ENCODE measurements around the gene MTX2. TPM values are rescaled to one million over a fixed set of nuclear protein-coding genes. Genes with fewer than 3 reads are reported as not detected.
"Not testable (repeated sequence)": the region's sequence is repeated elsewhere in the genome, so short reads cannot be mapped to it uniquely, and the experiment has no call there.

MTX2 gene
- total RNA-seq, 1 experiment from 2014 or later: 59.6 TPM

DNA sequence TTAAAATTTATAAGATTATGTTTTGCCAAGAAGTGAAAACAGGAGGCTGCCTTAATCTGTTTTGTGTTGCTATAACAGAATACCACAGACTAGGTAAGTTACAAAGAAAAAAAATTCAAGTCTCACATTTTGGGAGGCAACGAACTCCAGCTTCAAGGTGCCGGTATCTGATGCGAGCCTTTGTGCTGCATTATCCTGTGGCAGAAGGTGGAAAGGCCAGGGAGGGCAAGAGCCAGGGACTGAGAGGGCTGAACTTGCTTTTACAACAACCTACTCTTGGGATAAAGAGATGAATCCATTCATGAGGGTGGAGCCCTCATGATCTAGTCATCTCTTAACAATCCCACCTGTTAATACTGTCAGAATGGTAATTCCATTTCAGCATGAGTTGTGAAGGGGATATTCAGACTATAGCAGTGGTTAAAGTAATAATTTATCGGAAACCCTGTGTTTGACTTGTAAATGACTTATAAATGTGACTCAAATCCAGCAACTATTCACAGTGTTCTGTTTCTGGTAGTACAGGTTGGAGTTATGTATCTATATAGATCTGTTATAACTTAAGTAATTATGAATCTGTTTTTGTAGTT, 3.7 kb downstream of the MTX2 start:
- no peak for DNase-seq
- no peaks in the 10 kb centered on the region for H3K27me3 ChIP-seq (ENCODE audit: control insufficient read depth, insufficient read depth, low read length)
- H3K4me3 ChIP-seq (ENCODE audit: insufficient read depth, low read depth, low read length): no peak overlapping the region
- H3K36me3 ChIP-seq (replicated peaks; ENCODE audit: control insufficient read depth, insufficient read depth, low read length): no peaks in the 10 kb centered on the region

DNA sequence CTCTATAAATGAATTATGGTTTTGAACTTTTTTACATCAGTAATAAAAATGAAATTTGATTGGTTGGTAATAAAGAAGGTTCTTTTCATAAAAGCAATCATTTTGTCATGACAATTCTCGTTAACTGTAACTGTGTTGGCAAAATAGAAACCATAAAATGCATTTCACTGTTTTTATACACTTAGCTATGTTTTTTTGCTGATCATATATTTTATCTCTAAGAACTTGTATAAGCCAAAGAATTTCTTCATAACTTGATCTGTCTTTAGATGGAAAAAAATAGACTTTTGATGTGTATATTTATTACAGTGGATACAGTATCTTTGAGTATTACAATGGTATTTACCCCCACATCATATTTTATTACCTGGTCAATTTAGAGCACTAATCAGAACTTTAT, 9.7 kb downstream of the MTX2 start:
- no peak for DNase-seq
- no peaks in the 10 kb centered on the region for H3K36me3 ChIP-seq (replicated peaks; ENCODE audit: control insufficient read depth, insufficient read depth, low read length)
- H3K27me3 ChIP-seq (ENCODE audit: control insufficient read depth, insufficient read depth, low read length): no peaks in the 10 kb centered on the region
- no peak overlapping the region for H3K4me3 ChIP-seq (ENCODE audit: insufficient read depth, low read depth, low read length)

DNA sequence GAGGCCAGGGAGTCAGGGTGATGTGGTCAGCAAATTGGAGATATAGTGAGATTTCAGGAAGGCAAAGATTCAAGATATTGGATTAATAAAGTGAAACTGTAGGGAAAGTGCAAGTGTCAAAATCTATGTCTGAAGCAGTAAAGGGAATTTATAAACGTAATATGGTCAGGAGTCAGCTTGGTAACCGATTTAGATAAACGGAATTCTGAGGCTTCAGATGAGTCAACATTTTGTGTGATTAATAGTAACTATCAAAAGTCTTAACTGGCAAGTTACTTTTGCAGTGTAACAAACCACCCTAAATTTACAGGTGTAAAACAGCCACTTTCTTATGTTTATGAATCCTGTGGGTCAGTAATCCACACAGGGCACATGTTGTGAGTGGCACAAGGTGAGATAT, 10.9 kb downstream of the MTX2 start:
- DNase-seq: no peak
- no peaks in the 10 kb centered on the region for H3K27me3 ChIP-seq (ENCODE audit: control insufficient read depth, insufficient read depth, low read length)
- no peak overlapping the region for H3K4me3 ChIP-seq (ENCODE audit: insufficient read depth, low read depth, low read length)
- H3K36me3 ChIP-seq (replicated peaks; ENCODE audit: control insufficient read depth, insufficient read depth, low read length): no peaks in the 10 kb centered on the region

DNA sequence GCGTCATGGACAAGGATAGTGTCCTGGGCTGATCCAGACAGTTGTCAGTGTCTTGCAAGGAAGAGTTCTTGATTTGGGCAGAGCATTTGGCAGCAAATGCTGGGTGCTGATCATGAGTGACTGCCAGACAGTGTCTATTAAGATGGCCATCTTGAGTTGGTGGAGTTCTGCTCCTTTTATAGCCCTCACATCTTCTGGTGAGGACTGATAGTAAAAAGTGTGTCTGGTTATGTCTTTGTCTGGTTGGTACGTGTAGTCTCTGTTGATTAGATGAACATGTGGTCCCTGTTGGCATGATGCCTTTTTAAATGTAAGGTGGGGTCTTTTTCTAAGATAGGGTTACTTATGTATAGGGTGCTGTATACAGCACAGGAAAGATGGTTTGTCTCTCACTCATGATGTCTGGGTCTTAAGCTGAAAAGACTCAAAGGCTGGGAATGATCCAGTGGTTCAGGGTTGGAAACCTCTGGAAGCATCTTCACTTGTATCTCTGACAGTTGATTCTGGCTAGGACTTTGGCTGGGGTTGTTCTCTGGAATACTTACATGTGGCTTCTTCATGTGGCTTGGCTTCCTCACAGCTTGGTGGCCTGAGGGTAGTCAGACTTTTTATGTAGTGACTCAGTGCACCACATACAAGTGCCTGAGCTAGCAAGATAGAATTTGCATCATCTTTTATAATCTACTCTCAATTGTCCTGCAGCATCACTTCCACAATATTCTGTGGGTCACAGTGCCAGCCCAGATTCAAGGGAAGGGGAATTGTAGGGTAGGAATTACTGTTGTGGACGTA, 11.8 kb downstream of the MTX2 start:
- Histone ChIP-seq H3K27me3 (ENCODE audit: control insufficient read depth, insufficient read depth, low read length) (no peaks in the 10 kb centered on the region), H3K4me3 (ENCODE audit: insufficient read depth, low read depth, low read length) (no peak overlapping the region), H3K36me3 (replicated peaks; ENCODE audit: control insufficient read depth, insufficient read depth, low read length) (no peaks in the 10 kb centered on the region)
- DNase-seq: no peak

DNA sequence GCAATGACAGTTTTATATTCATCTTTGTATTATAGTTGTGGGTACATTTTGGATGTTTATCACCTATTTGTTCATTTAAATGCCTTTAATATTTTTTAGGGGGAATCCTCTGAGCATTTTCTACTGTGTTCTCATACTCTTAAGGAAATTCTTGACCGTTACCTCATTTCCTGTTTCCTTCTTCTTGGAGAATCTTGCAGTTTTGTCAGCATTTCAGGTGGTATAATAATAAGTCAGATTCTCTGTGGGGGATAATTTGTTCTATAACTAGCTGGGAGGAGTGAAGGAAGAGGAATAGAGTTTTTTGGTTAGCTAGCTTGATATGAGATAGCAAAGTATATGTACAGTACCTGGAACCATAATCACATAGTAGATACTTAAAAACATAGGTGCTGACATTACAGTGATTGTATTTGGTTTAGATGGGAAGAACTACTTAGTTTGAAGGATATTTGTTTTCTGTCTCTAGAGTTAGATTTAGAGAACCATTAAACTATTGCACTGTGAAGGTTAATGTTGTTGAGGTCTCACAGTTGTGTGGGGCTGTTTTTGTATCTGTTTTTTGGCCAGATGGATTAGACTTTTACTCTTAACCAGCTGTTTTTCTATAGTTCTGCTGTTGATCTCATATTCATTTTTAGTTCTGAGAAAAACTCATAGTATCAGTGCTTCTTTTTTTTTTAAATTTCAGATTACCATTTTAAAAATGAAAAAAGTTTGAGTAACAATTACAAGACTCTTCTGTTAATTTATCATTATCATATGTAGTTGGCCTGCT, 14.2 kb downstream of the MTX2 start:
- Histone ChIP-seq H3K4me3 (ENCODE audit: insufficient read depth, low read depth, low read length) (no peak overlapping the region), H3K27me3 (ENCODE audit: control insufficient read depth, insufficient read depth, low read length) (no peaks in the 10 kb centered on the region), H3K36me3 (replicated peaks; ENCODE audit: control insufficient read depth, insufficient read depth, low read length) (no peaks in the 10 kb centered on the region)
- DNase-seq: no peak

DNA sequence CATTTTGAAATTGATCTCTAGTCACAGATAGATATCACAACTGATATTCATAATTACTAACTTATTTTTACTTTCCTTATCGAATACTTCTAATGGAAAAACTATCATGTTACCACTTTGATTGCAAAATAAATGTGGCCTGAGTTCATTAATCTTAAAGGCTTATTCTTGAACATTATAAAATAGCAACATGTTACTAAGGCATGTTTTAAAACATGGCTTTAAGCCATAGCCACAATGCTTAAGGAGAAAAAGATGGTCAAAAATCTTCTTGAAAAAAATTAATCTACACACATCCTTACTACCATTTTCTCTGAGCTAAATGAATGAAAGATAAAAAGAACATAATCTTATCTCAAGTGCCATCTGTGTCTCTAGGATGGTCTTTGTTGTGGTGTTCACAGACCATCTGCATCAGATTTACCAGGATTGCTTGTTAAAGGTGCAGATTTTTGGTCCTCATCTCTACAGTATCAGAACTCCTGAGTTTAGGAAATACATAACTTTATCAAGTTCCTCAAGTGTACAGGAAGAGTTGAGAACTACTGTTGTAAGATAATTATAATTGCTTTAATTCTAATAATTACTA, 15.3 kb downstream of the MTX2 start:
- Histone ChIP-seq H3K4me3 (ENCODE audit: insufficient read depth, low read depth, low read length) (no peak overlapping the region), H3K27me3 (ENCODE audit: control insufficient read depth, insufficient read depth, low read length) (no peaks in the 10 kb centered on the region), H3K36me3 (replicated peaks; ENCODE audit: control insufficient read depth, insufficient read depth, low read length) (no peaks in the 10 kb centered on the region)
- no peak for DNase-seq

DNA sequence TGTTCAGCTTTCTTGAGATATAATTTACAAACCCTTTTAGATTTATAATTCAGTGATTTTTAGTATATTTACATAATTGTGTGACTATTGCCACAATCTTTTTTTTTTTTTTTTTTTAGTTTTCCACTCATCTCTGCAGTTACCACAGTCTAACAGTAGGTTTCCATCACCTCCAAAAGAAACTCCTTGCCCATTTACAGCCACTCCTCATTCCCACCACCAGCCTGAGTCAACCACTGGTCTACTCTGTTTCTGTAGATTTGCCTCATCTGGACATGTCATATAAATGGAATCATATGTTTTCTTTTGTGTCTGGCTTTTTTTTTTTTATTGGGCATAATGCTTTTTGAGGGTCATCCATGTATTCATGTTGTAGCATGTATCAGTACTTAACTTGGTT, 16.1 kb downstream of the MTX2 start:
- DNase-seq: no peak
- H3K36me3 ChIP-seq (replicated peaks; ENCODE audit: control insufficient read depth, insufficient read depth, low read length): no peaks in the 10 kb centered on the region
- no peak overlapping the region for H3K4me3 ChIP-seq (ENCODE audit: insufficient read depth, low read depth, low read length)
- no peaks in the 10 kb centered on the region for H3K27me3 ChIP-seq (ENCODE audit: control insufficient read depth, insufficient read depth, low read length)

DNA sequence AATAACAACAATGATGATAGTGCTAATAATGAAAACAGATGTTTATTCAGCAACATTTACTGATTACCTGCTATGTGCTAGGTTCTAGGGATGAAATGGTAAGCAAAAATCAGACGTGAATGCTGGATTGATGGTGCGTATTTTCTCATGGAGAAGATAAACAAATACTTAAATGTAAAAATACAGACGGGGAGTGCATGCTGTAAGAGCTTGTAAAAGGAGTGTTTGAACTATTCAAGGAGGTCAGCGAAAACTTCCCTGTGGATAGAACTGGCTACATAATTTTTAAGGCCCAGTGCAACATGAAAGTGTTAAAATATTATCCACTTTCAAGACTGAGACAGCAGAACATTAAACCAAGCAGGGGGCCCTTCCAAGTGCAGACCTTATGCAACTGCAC, 22.1 kb downstream of the MTX2 start:
- DNase-seq: no peak

DNA sequence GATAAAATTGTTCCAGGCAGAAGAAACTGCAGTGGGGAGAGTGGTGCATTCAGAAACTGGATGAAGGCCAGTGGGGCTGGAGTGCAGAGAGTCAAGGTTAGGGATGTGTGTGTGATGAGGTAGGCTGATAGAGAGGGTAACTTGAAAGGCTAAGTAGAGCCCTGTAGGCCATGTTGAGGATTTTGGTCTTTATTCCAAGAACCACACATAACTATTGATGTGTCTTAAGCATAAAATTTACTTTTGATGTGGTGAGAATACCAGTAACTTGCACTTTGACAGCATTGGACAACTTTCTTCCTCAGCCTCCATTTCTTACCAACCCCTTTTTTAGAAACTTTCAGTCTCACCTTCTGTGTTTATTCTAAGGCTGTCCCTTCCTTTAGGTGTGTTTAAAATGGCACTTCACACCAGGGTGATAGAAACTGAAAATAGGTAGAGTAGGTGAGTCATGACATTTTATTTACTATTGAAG, 22.6 kb downstream of the MTX2 start:
- no peaks in the 10 kb centered on the region for H3K36me3 ChIP-seq (replicated peaks; ENCODE audit: control insufficient read depth, insufficient read depth, low read length)
- no peaks in the 10 kb centered on the region for H3K27me3 ChIP-seq (ENCODE audit: control insufficient read depth, insufficient read depth, low read length)
- no peak for DNase-seq
- no peak overlapping the region for H3K4me3 ChIP-seq (ENCODE audit: insufficient read depth, low read depth, low read length)

More for the DNA sequence above, 22.1 kb downstream of the MTX2 start:
- Histone ChIP-seq H3K4me3 (ENCODE audit: insufficient read depth, low read depth, low read length) (no peak overlapping the region), H3K27me3 (ENCODE audit: control insufficient read depth, insufficient read depth, low read length) (no peaks in the 10 kb centered on the region), H3K36me3 (replicated peaks; ENCODE audit: control insufficient read depth, insufficient read depth, low read length) (no peaks in the 10 kb centered on the region)

DNA sequence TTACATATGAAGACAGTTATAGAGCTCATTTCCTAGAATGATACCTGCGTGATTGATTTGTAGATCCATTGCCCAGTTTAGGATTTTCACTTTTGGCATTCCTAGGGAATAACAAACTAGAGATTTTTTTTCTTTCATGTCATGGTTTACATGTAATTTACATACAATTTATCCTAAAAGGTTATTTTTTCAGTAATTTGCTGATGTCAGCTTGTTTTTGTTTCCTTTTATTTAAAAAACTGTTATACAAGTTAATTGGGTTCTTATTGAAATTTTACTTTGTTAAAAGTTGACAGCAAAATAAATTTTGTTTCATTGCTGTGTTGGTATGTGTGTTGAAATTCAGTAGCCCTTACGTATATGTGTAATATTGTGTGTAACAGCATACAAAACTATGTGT, 23.4 kb downstream of the MTX2 start:
- Histone ChIP-seq H3K27me3 (ENCODE audit: control insufficient read depth, insufficient read depth, low read length) (no peaks in the 10 kb centered on the region), H3K36me3 (replicated peaks; ENCODE audit: control insufficient read depth, insufficient read depth, low read length) (no peaks in the 10 kb centered on the region), H3K4me3 (ENCODE audit: insufficient read depth, low read depth, low read length) (no peak overlapping the region)
- DNase-seq: no peak

DNA sequence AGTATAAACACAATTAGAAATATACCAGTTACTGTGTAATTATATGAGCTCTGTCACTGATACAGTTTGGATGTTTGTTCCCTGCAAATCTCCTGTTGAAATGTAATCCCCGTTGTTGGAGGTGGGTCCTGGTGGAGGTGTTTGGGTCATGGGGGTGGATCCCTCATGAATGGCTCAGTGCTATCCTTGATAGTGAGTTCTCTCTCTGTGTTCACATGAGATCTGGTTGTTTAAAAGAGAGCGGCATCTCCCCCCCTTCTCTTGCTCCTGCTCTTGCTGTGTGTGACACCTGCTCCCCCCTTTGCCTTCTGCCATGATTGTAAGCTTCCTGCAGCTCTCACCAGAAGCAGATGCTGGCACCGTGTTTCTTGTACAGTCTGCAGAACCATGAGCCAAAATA, 24.1 kb downstream of the MTX2 start:
- no peaks in the 10 kb centered on the region for H3K36me3 ChIP-seq (replicated peaks; ENCODE audit: control insufficient read depth, insufficient read depth, low read length)
- H3K4me3 ChIP-seq (ENCODE audit: insufficient read depth, low read depth, low read length): no peak overlapping the region
- no peaks in the 10 kb centered on the region for H3K27me3 ChIP-seq (ENCODE audit: control insufficient read depth, insufficient read depth, low read length)
- no peak for DNase-seq

DNA sequence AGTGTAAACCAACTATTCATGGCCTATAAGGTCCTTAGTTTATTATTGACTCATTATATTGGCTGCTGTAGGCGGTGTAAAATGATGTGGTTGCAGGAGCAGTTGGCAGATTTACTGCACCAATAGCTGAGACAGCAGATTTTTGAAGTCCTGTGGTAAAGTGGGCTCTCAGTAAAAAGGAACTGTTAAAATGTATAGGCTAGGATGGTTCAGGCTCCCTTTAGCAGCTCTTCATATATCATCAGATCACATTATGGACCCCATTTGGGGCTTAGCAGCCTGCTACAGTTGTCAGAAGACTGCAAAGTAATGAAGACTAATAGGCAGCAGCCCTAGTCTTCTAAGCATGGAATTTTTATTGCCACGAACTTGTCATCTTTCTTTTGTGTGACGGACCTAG, 27.8 kb downstream of the MTX2 start:
- Histone ChIP-seq H3K4me3 (ENCODE audit: insufficient read depth, low read depth, low read length) (no peak overlapping the region), H3K36me3 (replicated peaks; ENCODE audit: control insufficient read depth, insufficient read depth, low read length) (no peaks in the 10 kb centered on the region; the same call in 1 of the 2 replicates), H3K27me3 (ENCODE audit: control insufficient read depth, insufficient read depth, low read length) (no peaks in the 10 kb centered on the region)
- no peak for DNase-seq

DNA sequence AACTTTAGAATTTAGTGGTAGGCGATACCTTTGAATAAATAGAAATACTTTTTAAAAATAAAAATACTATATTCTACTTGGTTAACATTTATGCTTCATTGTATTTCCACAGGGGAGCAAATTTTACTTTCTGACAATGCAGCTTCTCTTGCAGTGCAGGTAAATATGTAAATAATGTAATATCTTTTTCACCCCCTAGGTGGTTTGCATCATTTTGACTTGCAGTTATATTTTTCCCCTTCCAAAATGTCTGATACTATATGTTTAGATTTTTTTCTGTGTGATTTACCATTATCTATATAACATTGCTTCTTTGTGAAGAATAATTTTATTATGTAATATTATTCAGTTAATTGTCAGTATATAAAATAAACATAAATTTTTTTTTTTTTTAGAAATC, 28.5 kb downstream of the MTX2 start:
- Histone ChIP-seq H3K36me3 (replicated peaks; ENCODE audit: control insufficient read depth, insufficient read depth, low read length) (no peaks in the 10 kb centered on the region; the same call in 1 of the 2 replicates), H3K4me3 (ENCODE audit: insufficient read depth, low read depth, low read length) (no peak overlapping the region), H3K27me3 (ENCODE audit: control insufficient read depth, insufficient read depth, low read length) (no peaks in the 10 kb centered on the region)
- DNase-seq: no peak

DNA sequence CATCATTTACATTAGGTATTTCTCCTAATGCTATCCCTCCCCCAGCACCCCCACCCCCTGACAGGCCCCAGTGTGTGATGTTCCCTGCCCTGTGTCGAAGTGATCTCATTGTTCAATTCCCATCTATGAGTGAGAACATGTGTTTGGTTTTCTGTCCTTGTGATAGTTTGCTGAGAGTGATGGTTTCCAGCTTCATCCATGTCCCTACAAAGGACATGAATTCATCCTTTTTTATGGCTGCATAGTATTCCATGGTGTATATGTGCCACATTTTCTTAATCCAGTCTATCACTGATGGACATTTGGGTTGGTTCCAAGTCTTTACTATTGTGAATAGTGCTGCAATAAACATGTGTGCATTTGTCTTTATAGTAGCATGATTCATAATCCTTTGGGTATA, 36.8 kb downstream of the MTX2 start:
- not testable (repeated sequence) for H3K36me3 ChIP-seq (replicated peaks; ENCODE audit: control insufficient read depth, insufficient read depth, low read length); DNase-seq; H3K4me3 ChIP-seq (ENCODE audit: insufficient read depth, low read depth, low read length); H3K27me3 ChIP-seq (ENCODE audit: control insufficient read depth, insufficient read depth, low read length)
